ENCODE results near the gene RFX4. TPM values are rescaled to one million over a fixed set of nuclear protein-coding genes. Genes with fewer than 3 reads are reported as not detected.

Gene RFX4
- total RNA-seq, 1 donor from 2014 or later, result not detected

DNA sequence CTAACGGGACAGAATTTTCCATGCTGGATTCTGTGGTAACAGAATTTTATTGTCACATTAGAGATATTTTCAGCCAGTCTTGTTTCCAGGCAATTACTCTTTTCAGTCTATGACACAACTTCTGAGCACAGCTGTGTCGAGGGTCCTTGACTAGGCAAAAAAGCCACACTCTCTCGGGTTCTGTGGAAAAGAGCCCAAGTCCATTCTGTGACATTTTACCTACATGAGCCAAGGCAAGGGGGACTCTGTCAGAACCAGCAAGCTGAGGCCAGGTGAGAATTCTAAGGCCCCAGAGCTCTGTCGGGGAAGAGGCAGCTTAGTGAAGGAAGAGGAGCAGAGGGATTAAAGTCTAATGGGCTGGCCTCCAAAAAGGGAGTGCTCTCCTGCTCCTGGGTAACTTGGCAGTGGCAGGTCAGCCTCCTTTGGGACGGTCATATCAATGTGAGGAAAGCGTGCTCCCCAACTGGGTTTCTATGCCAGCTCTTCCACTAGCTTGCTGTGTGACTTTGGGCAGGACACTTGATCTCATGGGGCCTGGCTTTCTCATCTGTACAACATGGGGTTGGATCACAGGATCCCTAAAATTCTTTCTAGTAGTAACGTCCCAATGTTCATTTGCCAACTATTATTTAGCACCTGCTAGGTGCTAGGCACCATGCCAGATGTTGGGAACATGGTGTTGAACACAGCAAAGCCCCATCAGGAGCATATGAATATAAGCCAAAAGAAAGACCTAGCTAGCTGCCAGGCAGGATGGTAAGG is 175.7 kb downstream of the RFX4 start:
- intact Hi-C loops (cut with micrococcal nuclease), result no loop called here

- intact Hi-C loops (cut with micrococcal nuclease), result no loop called here
These were observed 176.9 kb downstream of the RFX4 start for GRCh38 chr12:106759526-106760183.

GRCh38 chr12:106760184-106760531 is 177.4 kb downstream of the RFX4 start:
- intact Hi-C loops (cut with micrococcal nuclease), result no loop called here

GRCh38 chr12:106764220-106764619 is 181.4 kb downstream of the RFX4 start:
- intact Hi-C loops (cut with micrococcal nuclease), result no loop called here

GRCh38 chr12:106764738-106765137 is 181.9 kb downstream of the RFX4 start:
- intact Hi-C loops (cut with micrococcal nuclease), result no loop called here

GRCh38 chr12:106766393-106766826 is 183.6 kb downstream of the RFX4 start:
- intact Hi-C loops (cut with micrococcal nuclease), result no loop called here

DNA sequence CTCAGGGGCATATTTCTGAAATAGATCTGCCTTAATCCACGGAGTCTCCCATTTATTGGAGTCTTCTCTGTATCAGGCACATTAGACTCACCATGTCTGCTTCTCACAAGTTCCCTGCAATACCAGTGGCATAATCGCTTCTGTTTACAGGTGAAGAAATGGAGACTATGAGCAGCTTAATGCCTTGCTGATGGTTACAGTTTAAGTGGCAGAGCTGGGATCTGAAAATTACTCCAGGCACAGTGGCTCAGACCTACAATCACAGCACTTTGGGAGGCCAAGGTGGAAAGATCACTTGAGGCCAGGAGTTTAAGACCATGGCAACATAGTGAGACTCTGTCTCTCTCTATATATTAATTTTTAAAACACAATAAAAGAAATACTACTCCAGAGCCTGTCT is 184.4 kb downstream of the RFX4 start:
- intact Hi-C loops (cut with micrococcal nuclease), result no loop called here

- intact Hi-C loops (cut with micrococcal nuclease), result no loop called here
These were observed 185.4 kb downstream of the RFX4 start for GRCh38 chr12:106767954-106768822.

DNA sequence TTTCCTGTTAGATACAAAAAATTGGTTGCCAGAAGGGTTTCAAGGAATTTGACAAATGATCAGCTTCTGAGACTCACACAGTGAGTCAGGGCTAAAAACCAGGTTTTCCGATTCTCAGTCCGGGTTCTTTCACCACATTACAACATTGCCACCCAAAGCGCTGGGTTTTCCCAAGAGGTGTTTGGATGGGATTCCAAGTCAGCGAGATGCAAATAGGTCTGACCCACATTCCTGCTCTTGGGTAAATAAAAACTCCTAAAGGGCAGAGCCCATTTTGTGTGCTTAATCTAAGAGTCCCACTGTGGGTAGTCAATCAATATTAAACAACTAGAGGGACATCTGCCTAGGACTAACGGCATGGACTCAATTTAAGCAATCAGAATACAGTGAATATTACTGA is 186.3 kb downstream of the RFX4 start:
- intact Hi-C loops (cut with micrococcal nuclease), result no loop called here

- intact Hi-C loops (cut with micrococcal nuclease), result no loop called here
These were observed 186.7 kb downstream of the RFX4 start for GRCh38 chr12:106769546-106769945.

DNA sequence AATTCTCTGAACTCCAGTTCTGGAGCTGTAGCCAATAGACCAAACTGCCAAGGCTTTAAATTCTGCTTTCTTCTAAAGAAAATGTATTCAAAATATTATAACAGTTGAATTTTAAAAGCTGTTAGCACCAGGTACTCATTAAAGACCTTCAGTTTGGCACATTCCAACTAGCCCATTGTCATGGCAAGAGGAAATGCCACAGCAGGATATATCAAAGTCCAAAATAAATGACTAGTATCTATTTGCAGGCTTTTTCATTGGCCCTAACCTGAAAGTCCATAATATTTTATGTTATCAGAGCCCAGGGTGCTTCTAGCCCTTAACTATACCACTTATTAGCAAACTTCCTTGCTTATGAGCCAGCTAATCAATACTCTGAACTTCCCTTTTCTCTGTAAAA is 188.6 kb downstream of the RFX4 start:
- intact Hi-C loops (cut with micrococcal nuclease), result loop anchor here (5.0 to 10.0 kb wide), 3 partner anchors 213 to 916 kb away; partner anchors contain the start of genes MTERF2 and PWP1

DNA sequence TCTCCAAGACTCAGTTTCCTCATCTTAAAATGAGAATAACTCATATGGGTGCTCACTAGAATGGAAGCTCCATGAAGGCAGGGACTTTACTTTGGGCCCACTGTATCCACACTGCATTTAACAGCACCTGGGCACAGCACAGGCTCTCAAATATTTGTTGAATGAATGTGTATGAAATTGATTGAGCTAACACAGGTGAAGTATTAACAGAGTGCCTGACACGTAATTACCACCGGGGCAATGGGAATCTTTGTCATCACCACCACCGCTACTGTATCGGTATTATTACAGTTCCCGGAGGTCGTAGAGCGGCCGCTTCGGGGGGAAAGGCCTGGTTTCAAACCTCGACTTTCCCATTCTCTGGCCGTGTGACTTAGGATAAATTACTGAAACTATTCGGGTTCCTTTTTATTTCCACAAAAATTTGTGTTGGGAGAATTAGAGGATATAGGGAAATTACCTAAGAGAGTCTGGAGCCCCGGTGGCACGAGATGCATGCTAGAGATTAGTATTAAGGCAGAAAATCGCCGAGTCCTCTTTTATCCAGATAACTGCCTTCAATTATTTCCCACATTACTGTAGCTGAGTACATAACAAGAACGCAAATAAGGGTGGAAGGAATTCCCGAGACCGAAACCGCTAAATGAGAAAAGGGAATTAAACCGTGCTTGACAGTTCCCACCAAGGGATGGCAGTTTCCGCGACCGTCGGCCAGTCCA is 190.6 kb downstream of the RFX4 start:
- intact Hi-C loops (cut with micrococcal nuclease), result loop anchor here (1.0 to 10.0 kb wide), 13 partner anchors 25 to 1666 kb away; partner anchors contain the start of genes CRY1, MTERF2, POLR3B and PRDM4

- intact Hi-C loops (cut with micrococcal nuclease), result loop anchor here (1.0 to 10.0 kb wide), 13 partner anchors 26 to 1667 kb away; partner anchors contain the start of genes CRY1, MTERF2, POLR3B and PRDM4
These were observed 191.4 kb downstream of the RFX4 start, which contains the start of gene RIC8B for GRCh38 chr12:106774005-106774807. RIC8B (plus strand) TSS chr12:106774682; CDS start chr12:106774746, 64 bp downstream.

- intact Hi-C loops (cut with micrococcal nuclease), result loop anchor here (1.0 to 10.0 kb wide), 13 partner anchors 27 to 1668 kb away; partner anchors contain the start of genes CRY1, MTERF2, POLR3B and PRDM4
These were observed 192.2 kb downstream of the RFX4 start for GRCh38 chr12:106774808-106775524.

- intact Hi-C loops (cut with micrococcal nuclease), result loop anchor here (10.0 kb wide), 2 partner anchors 208 to 598 kb away; partner anchors contain the start of gene MTERF2
These were observed 194.1 kb downstream of the RFX4 start for GRCh38 chr12:106776897-106777296.

DNA sequence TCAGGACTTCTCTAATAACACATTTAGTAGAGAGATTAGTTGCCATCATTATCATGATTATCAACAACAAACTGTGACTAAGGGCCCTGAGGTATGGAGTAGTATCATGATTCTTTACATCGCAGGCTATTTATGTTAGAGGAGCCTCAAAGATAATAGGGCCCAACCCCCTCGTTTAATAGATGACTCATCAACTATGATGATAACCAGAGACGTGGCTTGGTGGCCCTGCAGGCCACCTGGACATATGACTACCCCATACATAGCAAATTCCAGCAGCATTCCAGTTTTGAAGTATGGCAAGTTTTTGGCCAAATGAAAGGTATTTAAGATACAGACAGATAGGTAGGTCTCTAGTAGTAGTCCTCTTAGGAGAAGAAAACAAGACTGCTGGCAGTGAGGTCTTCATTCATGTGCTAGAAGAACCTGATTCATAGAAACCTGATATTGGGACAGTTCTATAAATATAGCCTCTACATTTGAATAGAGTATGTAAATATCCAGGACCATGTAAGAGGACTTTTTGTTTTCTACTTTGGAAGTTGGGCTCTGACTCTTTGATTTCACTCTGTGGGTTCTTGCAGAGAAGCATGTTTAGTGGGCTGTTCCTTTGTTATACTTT is 197.3 kb downstream of the RFX4 start:
- intact Hi-C loops (cut with micrococcal nuclease), result no loop called here

DNA sequence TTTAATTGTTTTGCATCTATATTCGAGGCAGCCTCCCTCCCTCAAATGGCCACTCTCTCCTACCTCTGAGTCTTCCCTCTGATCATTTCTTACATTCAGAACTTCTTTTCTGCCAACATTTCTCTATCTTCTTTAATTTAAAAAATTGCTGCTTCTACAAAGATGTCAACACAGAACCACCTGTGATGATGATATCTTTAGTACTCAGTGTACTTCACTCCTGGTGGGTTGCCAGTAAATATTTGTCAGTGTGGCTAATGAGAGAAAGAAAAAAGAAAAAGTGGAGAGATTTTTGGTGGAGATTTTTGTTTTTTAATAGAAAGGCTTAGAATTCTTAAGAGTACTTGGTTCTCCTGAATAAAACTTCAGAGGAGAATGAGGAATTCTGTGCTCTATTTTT is 199.8 kb downstream of the RFX4 start:
- intact Hi-C loops (cut with micrococcal nuclease), result no loop called here

- intact Hi-C loops (cut with micrococcal nuclease), result no loop called here
These were observed 200.7 kb downstream of the RFX4 start for GRCh38 chr12:106783515-106783914.

- intact Hi-C loops (cut with micrococcal nuclease), result no loop called here
These were observed 207.2 kb downstream of the RFX4 start for GRCh38 chr12:106790020-106790419.
